ENCODE results near the gene CRYBA4.

Gene CRYBA4

DNA sequence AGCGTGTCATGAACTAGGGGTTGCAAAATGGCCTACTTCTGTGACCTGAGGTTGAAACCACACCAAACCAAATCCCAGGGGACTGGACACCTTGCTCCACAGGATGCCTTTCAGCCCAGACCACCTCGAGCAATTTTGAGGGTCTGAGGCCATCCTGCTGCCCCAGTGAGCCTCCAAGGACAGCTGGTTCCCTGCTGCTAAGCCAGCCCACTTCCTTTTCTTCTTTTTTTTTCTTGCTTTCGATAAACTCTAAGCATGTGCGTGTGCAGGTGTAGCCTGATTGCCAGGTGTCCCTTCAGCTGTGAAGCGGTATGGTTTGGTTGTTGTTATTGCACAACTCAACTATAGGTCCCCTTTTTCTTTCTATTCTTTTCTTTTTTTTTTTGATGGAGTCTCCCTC, 6.6 kb upstream of the CRYBA4 start:
- H3K27ac ChIP-seq (ENCODE audit: low read depth, low read length): no peak overlapping the region
- no peak overlapping the region for H3K9ac ChIP-seq (ENCODE audit: low read length)
- H3K9me3 ChIP-seq (ENCODE audit: low read length): no peaks in the 10 kb centered on the region
- no peak overlapping the region for H3K4me3 ChIP-seq (ENCODE audit: low read depth in 1 of 2, low read length in 2 of 2)
- H3K4me1 ChIP-seq (ENCODE audit: insufficient read depth, low read length): no peaks in the 10 kb centered on the region
- peaks cover 4 to 15% of the 10 kb centered on the region in 2 donors for H3K27me3 ChIP-seq (ENCODE audit: control insufficient read depth in 1 of 2, insufficient read depth in 2 of 2, low read length in 2 of 2)
- no peaks in the 10 kb centered on the region for H3K36me3 ChIP-seq (ENCODE audit: insufficient read depth, low read length)

DNA sequence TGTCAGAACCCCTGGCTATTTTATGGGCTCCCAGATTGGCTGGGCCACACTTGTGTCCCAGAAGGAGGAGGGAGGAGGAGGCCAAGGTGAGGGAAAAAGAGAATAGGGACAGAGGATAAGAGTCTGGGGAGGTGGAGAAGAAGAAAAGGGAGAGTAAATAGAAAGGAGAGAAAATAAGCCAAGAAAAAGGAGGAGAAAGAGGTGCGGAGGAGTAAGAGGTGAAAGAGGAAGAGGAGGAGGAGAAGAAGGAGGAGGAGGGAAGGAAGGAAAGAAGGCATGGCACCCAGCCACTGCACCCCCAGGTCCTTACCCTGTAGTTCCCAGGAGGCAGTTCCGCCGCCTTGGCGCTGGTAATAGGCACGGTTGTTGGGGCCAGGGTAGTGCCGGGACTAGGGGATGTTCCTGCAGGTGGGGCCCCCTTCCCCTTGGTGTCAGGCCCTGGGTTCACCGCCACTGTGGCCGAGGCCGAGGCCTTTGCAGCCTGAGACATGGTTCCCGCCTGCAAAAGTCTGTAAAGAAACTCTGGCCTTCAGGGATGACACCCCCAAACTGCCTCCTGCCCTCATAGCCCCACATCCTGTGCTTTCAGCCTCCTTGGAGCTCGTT, 5.8 kb upstream of the CRYBA4 start:
- Histone ChIP-seq H3K4me1 (ENCODE audit: insufficient read depth, low read length) (no peaks in the 10 kb centered on the region), H3K36me3 (ENCODE audit: insufficient read depth, low read length) (no peaks in the 10 kb centered on the region), H3K4me3 (ENCODE audit: low read depth in 1 of 2, low read length in 2 of 2) (no peak overlapping the region), H3K9ac (ENCODE audit: low read length) (no peak overlapping the region), H3K27ac (ENCODE audit: low read depth, low read length) (no peak overlapping the region), H3K9me3 (ENCODE audit: low read length) (no peaks in the 10 kb centered on the region), H3K27me3 (ENCODE audit: control insufficient read depth in 1 of 2, insufficient read depth in 2 of 2, low read length in 2 of 2) (peaks cover 4 to 15% of the 10 kb centered on the region in 2 donors)

DNA sequence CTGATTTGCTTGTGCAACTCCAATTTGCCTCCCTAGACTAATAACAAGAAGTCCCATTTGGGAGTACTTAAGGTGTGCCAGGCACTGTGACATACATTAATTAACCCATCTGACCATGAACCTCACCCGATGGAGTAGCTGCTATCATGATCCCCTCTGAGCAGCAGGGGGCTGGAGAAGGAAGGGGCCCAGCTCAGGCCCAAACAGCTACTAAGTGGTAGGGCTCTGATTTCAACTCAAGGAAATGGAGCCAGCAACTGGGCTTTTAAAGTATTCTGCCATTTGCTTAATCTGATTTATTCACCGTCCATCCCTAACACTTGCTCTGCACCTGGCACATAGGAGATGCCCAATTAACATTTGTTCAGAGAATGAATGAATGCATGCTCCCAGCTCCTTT, 5.1 kb upstream of the CRYBA4 start:
- no peak overlapping the region for H3K4me3 ChIP-seq (ENCODE audit: low read depth in 1 of 2, low read length in 2 of 2)
- no peaks in the 10 kb centered on the region for H3K9me3 ChIP-seq (ENCODE audit: low read length)
- no peaks in the 10 kb centered on the region for H3K4me1 ChIP-seq (ENCODE audit: insufficient read depth, low read length)
- H3K27ac ChIP-seq (ENCODE audit: low read depth, low read length): no peak overlapping the region
- no peaks in the 10 kb centered on the region for H3K36me3 ChIP-seq (ENCODE audit: insufficient read depth, low read length)
- H3K9ac ChIP-seq (ENCODE audit: low read length): no peak overlapping the region
- H3K27me3 ChIP-seq (ENCODE audit: control insufficient read depth in 1 of 2, insufficient read depth in 2 of 2, low read length in 2 of 2): peaks cover 4 to 15% of the 10 kb centered on the region in 2 donors

DNA sequence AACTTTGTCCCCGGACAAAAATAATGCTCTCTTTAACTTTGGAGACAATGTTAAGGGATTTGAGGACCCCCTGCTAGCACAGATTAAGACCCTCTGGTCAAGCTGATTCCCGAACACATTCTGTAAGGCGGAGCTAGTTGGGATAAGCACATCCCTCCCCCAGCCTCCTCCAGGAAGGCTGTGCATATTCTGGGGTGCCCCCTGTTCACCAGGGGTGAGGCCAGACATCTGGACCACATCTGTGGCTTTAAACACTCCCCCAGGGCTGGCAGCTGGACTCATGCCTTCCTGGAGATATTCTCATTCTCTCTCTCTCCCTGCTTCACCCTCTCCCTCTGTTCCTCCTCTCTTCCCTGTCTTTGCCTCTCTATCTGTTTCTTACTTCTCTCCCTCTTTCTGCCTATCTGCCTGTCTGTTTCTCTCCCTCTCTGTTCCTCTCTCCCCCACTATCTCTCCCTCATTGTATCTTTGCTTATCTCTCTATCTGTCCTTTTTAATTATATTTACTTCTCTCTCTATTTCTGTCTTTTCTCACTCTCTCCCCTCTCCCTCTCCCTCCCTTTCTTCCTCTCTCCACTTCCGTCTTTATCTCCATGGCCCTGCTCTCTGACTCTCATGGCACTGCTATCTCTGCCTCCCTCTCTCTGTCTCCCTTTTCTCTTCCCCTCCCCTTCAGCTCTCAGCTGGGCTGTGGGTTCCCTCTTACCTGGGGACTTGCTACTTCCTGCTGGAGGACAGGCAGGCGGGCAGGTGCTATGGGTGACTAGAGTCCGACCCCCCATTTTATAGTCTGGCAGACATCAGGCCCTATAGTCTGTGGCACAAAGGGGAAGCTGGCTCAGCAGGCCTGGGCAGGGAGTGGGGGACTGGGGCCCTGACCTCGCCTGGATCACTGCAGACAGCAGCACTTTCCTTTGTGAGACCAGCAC, 4.2 kb upstream of the CRYBA4 start, which contains the start of gene CRYBB1:
Gene CRYBB1 (minus strand): TSS at position 757 of the 929 bp plus-strand sequence. CDS start 1,708 bp downstream, outside the sequence.
- H3K9me3 ChIP-seq (ENCODE audit: low read length): no peaks in the 10 kb centered on the region
- no peaks in the 10 kb centered on the region for H3K4me1 ChIP-seq (ENCODE audit: insufficient read depth, low read length)
- peaks cover 4 to 15% of the 10 kb centered on the region in 2 donors for H3K27me3 ChIP-seq (ENCODE audit: control insufficient read depth in 1 of 2, insufficient read depth in 2 of 2, low read length in 2 of 2)
- H3K4me3 ChIP-seq (ENCODE audit: low read depth in 1 of 2, low read length in 2 of 2): no peak within 1 kb of the TSS
- no peak within 1 kb of the TSS for H3K9ac ChIP-seq (ENCODE audit: low read length)
- no peak within 1 kb of the TSS for H3K27ac ChIP-seq (ENCODE audit: low read depth, low read length)
- H3K36me3 ChIP-seq (ENCODE audit: insufficient read depth, low read length): no peaks in the 10 kb centered on the region

DNA sequence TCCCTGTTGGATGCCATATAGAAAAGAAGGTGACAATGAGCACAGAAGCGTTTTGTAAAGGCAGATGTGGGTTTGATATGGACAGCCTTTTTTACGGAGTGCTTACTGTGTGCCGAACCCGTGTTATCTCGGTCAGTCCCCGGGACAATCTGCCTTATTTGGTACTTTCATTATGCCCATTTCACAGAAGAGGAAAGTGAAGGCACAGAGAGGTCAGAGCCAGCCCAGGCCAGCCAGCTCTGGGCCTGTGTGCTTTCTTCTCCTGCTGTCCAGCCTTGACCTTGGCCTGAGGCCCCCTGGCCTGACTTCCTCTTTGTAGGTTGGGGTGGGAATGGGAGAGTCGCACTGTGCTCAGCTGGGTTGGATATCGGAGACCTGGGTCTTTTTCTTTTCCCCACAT, 3.3 kb upstream of the CRYBA4 start:
- no peak overlapping the region for H3K4me3 ChIP-seq (ENCODE audit: low read depth in 1 of 2, low read length in 2 of 2)
- no peaks in the 10 kb centered on the region for H3K4me1 ChIP-seq (ENCODE audit: insufficient read depth, low read length)
- H3K36me3 ChIP-seq (ENCODE audit: insufficient read depth, low read length): no peaks in the 10 kb centered on the region
- no peak overlapping the region for H3K27ac ChIP-seq (ENCODE audit: low read depth, low read length)
- no peak overlapping the region for H3K9ac ChIP-seq (ENCODE audit: low read length)
- H3K27me3 ChIP-seq (ENCODE audit: control insufficient read depth in 1 of 2, insufficient read depth in 2 of 2, low read length in 2 of 2): peaks cover 0 to 9% of the 10 kb centered on the region in 2 donors
- H3K9me3 ChIP-seq (ENCODE audit: low read length): no peaks in the 10 kb centered on the region

DNA sequence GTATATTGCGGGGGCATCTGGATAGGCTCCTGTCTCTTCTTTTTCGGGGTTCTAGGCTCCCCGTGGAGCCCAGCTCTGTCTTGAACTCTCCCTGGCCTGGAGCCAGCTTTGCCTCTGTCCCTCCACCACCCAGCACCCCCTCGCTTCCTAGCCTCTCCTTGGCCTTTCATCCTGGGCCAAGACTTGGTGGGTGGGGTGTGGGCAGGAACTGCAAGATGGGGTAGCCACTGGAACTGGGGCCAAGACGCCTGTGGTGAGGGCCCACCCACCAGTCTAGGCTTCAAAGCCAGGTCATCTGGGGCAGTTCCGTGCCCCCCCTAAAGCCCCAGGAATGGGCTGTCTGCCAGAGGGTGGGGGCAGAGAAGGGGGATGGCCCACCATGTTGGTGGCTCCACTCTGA, 2.3 kb upstream of the CRYBA4 start:
- H3K4me3 ChIP-seq (ENCODE audit: low read depth in 1 of 2, low read length in 2 of 2): no peak overlapping the region
- H3K9me3 ChIP-seq (ENCODE audit: low read length): no peaks in the 10 kb centered on the region
- H3K36me3 ChIP-seq (ENCODE audit: insufficient read depth, low read length): no peaks in the 10 kb centered on the region
- peaks cover 0 to 7% of the 10 kb centered on the region in 2 donors for H3K27me3 ChIP-seq (ENCODE audit: control insufficient read depth in 1 of 2, insufficient read depth in 2 of 2, low read length in 2 of 2)
- H3K27ac ChIP-seq (ENCODE audit: low read depth, low read length): no peak overlapping the region
- H3K9ac ChIP-seq (ENCODE audit: low read length): no peak overlapping the region
- H3K4me1 ChIP-seq (ENCODE audit: insufficient read depth, low read length): no peaks in the 10 kb centered on the region

DNA sequence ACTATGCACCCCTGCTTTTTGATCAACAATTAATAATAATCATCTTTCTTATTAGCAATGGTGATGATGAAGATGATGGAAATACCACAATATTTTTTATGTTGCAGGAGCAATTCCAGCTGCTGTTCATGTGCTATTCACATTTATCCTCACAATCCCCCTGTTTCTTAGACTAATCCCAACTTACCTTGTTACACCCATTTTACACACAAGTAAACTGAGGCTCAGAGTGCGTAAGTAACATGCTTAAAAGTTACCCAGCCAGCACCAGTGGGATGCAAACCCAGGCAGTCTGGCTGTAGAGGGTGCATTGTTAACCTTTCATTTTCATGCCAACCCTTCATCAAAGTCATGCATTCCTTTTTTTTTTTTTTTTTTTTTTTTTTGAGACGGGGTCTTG, 1.6 kb upstream of the CRYBA4 start:
- no peak overlapping the region for H3K9ac ChIP-seq (ENCODE audit: low read length)
- no peak overlapping the region for H3K4me3 ChIP-seq (ENCODE audit: low read depth in 1 of 2, low read length in 2 of 2)
- no peaks in the 10 kb centered on the region for H3K36me3 ChIP-seq (ENCODE audit: insufficient read depth, low read length)
- no peaks in the 10 kb centered on the region for H3K4me1 ChIP-seq (ENCODE audit: insufficient read depth, low read length)
- H3K9me3 ChIP-seq (ENCODE audit: low read length): no peaks in the 10 kb centered on the region
- H3K27ac ChIP-seq (ENCODE audit: low read depth, low read length): no peak overlapping the region
- H3K27me3 ChIP-seq (ENCODE audit: control insufficient read depth in 1 of 2, insufficient read depth in 2 of 2, low read length in 2 of 2): peaks cover 0 to 4% of the 10 kb centered on the region in 2 donors

DNA sequence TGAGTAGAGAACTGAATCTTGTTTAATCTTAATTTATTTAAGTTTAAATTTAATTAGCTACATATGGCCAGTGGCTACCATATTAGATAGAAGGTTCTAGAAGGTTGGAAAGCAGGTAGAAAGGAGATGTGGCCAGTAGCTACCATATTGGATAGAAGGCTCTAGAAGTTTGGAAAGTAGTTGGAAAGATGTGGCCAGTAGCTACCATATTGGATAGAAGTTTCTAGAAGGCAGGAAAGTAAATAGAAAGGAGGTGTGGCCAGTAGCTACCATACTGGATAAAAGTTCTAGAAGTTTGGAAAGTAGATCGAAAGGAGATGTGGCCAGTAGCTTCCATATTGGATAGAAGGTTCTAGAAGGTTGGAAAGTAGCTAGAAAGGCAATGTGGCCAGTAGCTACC, 2.2 kb downstream of the CRYBA4 start:
- H3K9ac ChIP-seq (ENCODE audit: low read length): no peak overlapping the region

DNA sequence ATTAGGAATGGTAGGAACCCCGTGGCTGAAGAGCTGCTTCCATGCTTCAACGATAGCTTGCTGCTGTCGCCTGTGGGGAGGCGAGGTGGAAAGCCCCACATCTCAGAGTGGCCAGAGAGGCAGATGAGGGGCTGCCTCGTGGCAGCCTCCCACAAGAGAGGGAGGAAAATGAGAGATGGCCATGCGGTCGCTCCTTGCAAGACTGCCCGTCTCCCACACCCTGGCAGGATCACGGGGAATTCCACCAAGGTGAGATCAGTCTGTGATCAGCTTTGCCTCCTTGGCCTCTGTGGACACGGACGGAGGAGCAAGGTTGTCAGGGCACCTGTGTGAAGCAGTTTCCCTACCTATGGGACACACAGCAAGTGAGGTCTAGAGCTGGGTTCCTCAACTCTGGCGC, 3.0 kb downstream of the CRYBA4 start:
- no peak overlapping the region for H3K27ac ChIP-seq (ENCODE audit: low read depth, low read length)
- H3K9ac ChIP-seq (ENCODE audit: low read length): no peak overlapping the region
- H3K27me3 ChIP-seq (ENCODE audit: control insufficient read depth in 1 of 2, insufficient read depth in 2 of 2, low read length in 2 of 2): no peaks in the 10 kb centered on the region
- no peaks in the 10 kb centered on the region for H3K9me3 ChIP-seq (ENCODE audit: low read length)
- H3K4me1 ChIP-seq (ENCODE audit: insufficient read depth, low read length): no peaks in the 10 kb centered on the region
- no peaks in the 10 kb centered on the region for H3K36me3 ChIP-seq (ENCODE audit: insufficient read depth, low read length)
- no peak overlapping the region for H3K4me3 ChIP-seq (ENCODE audit: low read depth in 1 of 2, low read length in 2 of 2)

More for the DNA sequence above, 2.2 kb downstream of the CRYBA4 start:
- no peak overlapping the region for H3K27ac ChIP-seq (ENCODE audit: low read depth, low read length)
- H3K4me3 ChIP-seq (ENCODE audit: low read depth in 1 of 2, low read length in 2 of 2): no peak overlapping the region
- H3K9me3 ChIP-seq (ENCODE audit: low read length): no peaks in the 10 kb centered on the region
- peaks cover 0 to 4% of the 10 kb centered on the region in 2 donors for H3K27me3 ChIP-seq (ENCODE audit: control insufficient read depth in 1 of 2, insufficient read depth in 2 of 2, low read length in 2 of 2)
- H3K4me1 ChIP-seq (ENCODE audit: insufficient read depth, low read length): no peaks in the 10 kb centered on the region
- no peaks in the 10 kb centered on the region for H3K36me3 ChIP-seq (ENCODE audit: insufficient read depth, low read length)

DNA sequence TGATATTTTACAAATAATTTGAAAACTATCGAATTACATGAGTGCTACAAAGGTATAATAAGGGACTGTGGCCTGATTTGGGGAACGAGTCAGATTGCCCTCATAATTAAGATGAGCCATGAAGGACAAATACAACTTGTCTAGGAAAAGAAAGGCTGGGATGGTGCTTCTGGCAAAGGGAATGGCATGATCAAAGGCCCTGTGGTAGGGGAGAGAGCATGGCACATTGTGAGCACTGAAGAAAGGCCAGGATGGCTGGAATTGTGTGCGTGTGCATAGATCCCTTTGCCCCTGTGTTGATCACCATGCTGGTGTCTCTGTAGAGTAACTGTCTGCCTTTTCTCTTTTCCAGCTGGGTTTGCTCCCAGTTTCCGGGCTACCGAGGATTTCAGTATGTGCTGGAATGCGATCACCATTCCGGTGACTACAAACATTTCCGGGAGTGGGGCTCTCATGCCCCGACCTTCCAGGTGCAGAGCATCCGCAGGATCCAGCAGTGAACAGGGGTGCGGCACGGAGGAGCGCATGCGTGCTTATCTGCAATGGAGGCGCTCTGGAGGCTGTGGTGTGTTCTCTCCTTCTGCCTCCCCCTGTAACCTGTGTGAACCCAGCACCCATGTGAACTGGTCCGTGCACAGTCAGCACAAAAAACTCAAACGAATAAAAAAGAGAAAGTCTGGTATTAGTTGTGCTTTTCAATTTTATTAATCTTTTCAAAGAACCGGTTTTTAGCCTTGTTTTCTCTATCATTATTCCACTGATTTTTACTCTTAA, 8.4 kb downstream of the CRYBA4 start:
- Histone ChIP-seq H3K36me3 (ENCODE audit: insufficient read depth, low read length) (no peaks in the 10 kb centered on the region), H3K27me3 (ENCODE audit: control insufficient read depth in 1 of 2, insufficient read depth in 2 of 2, low read length in 2 of 2) (no peaks in the 10 kb centered on the region), H3K27ac (ENCODE audit: low read depth, low read length) (no peak overlapping the region)

DNA sequence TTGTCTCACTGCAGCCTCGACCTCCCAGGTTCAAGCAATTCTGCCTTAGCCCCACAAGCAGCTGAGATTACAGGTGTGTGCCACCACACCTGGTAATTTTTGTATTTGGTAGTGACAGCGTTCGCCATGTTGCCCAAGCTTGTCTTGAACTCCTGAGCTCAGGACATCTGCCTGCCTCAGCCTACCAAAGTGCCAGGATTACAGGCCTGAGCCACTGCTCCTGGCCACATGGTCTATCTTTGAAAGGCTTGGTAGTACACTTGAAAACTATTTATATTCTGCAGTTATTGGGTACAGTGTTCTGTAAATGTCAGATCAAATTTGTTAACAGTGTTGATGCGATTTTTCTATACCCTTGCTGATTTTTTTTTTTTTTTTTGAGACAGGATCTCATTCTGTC, 9.5 kb downstream of the CRYBA4 start:
- H3K27ac ChIP-seq (ENCODE audit: low read depth, low read length): no peak overlapping the region
- H3K9me3 ChIP-seq (ENCODE audit: low read length): no peaks in the 10 kb centered on the region
- no peaks in the 10 kb centered on the region for H3K4me1 ChIP-seq (ENCODE audit: insufficient read depth, low read length)
- no peaks in the 10 kb centered on the region for H3K36me3 ChIP-seq (ENCODE audit: insufficient read depth, low read length)
- H3K4me3 ChIP-seq (ENCODE audit: low read depth in 1 of 2, low read length in 2 of 2): no peak overlapping the region
- no peak overlapping the region for H3K9ac ChIP-seq (ENCODE audit: low read length)
- no peaks in the 10 kb centered on the region for H3K27me3 ChIP-seq (ENCODE audit: control insufficient read depth in 1 of 2, insufficient read depth in 2 of 2, low read length in 2 of 2)

More for the DNA sequence above, 8.4 kb downstream of the CRYBA4 start:
- no peak overlapping the region for H3K9ac ChIP-seq (ENCODE audit: low read length)
- no peaks in the 10 kb centered on the region for H3K9me3 ChIP-seq (ENCODE audit: low read length)
- no peaks in the 10 kb centered on the region for H3K4me1 ChIP-seq (ENCODE audit: insufficient read depth, low read length)
- H3K4me3 ChIP-seq (ENCODE audit: low read depth in 1 of 2, low read length in 2 of 2): no peak overlapping the region
